ENCODE results near the gene ACTL7A. TPM values are rescaled to one million over a fixed set of nuclear protein-coding genes. Genes with fewer than 3 reads are reported as not detected.

ACTL7A gene
- total RNA-seq, 1 experiment from 2014 or later, result not detected

GRCh38 chr9:108905494-108905893 is 43.4 kb downstream of the ACTL7A start:
- no peak overlapping the region for H3K4me3 ChIP-seq (ENCODE audit: low read depth, low read length)
- BruUV-seq (replicated peaks), result no TSS peak
- H3K27ac Mint-ChIP-seq (ENCODE audit: unreplicated experiment), result no peak overlapping the region
- H3K4me1 ChIP-seq, result no peaks in the 10 kb centered on the region
- no peak overlapping the region for H3K4me3 Mint-ChIP-seq (ENCODE audit: unreplicated experiment)
- H3K9me3 Mint-ChIP-seq (ENCODE audit: unreplicated experiment), result no peaks in the 10 kb centered on the region
- no peaks in the 10 kb centered on the region for H3K27me3 ChIP-seq (replicated peaks; ENCODE audit: control insufficient read depth, insufficient read depth, low read length)
- no peak for TF ChIP-seq CTCF (IDR thresholded peaks at IDR 0.05; ENCODE audit: insufficient read depth in 1 of 2, low read depth in 1 of 2, low read length in 1 of 2, severe bottlenecking in 1 of 2, unreplicated experiment in 1 of 2)
- no peak for DNase-seq
- intact Hi-C loops (cut with micrococcal nuclease; ENCODE audit: unreplicated experiment), result no loop called here
- no peaks in the 10 kb centered on the region for H3K27me3 Mint-ChIP-seq (ENCODE audit: insufficient read depth, unreplicated experiment)
- H3K36me3 Mint-ChIP-seq (ENCODE audit: insufficient read depth, unreplicated experiment), result peaks cover 20% of the 10 kb centered on the region
- ChIA-PET CTCF (no interaction called here), POLR2A (no interaction called here)
- peaks cover 2% of the 10 kb centered on the region; the same call in 1 of the 2 replicates for H3K36me3 ChIP-seq (ENCODE audit: control insufficient read depth, insufficient read depth, low read length)
- no peaks in the 10 kb centered on the region for H3K4me1 Mint-ChIP-seq (ENCODE audit: low read depth, unreplicated experiment)
- no peaks in the 10 kb centered on the region for H3K9me3 ChIP-seq

- H3K9me3 ChIP-seq, result no peaks in the 10 kb centered on the region
- intact Hi-C loops (cut with micrococcal nuclease; ENCODE audit: unreplicated experiment), result no loop called here
- no peak for DNase-seq
- peaks cover 2% of the 10 kb centered on the region; the same call in 1 of the 2 replicates for H3K36me3 ChIP-seq (ENCODE audit: control insufficient read depth, insufficient read depth, low read length)
- TF ChIP-seq CTCF (IDR thresholded peaks at IDR 0.05; ENCODE audit: insufficient read depth in 1 of 2, low read depth in 1 of 2, low read length in 1 of 2, severe bottlenecking in 1 of 2, unreplicated experiment in 1 of 2), result no peak
- no TSS peak for BruUV-seq (replicated peaks)
- H3K4me1 ChIP-seq, result no peaks in the 10 kb centered on the region
- H3K4me3 ChIP-seq (ENCODE audit: low read depth, low read length), result no peak overlapping the region
- Mint-ChIP-seq H3K9me3 (ENCODE audit: unreplicated experiment) (no peaks in the 10 kb centered on the region), H3K4me3 (ENCODE audit: unreplicated experiment) (no peak overlapping the region), H3K36me3 (ENCODE audit: insufficient read depth, unreplicated experiment) (peaks cover 43% of the 10 kb centered on the region), H3K27ac (ENCODE audit: unreplicated experiment) (no peak overlapping the region), H3K27me3 (ENCODE audit: insufficient read depth, unreplicated experiment) (no peaks in the 10 kb centered on the region), H3K4me1 (ENCODE audit: low read depth, unreplicated experiment) (no peaks in the 10 kb centered on the region)
- CTCF ChIA-PET, result no interaction called here
- no peaks in the 10 kb centered on the region for H3K27me3 ChIP-seq (replicated peaks; ENCODE audit: control insufficient read depth, insufficient read depth, low read length)
- POLR2A ChIA-PET, result no interaction called here
These were observed 48.3 kb downstream of the ACTL7A start for GRCh38 chr9:108910402-108910801.

- intact Hi-C loops (cut with micrococcal nuclease; ENCODE audit: unreplicated experiment), result no loop called here
- CTCF ChIA-PET, result no interaction called here
- no peak for TF ChIP-seq CTCF (IDR thresholded peaks at IDR 0.05; ENCODE audit: insufficient read depth in 1 of 2, low read depth in 1 of 2, low read length in 1 of 2, severe bottlenecking in 1 of 2, unreplicated experiment in 1 of 2)
- H3K4me1 ChIP-seq, result no peaks in the 10 kb centered on the region
- Mint-ChIP-seq H3K27ac (ENCODE audit: unreplicated experiment) (no peak overlapping the region), H3K9me3 (ENCODE audit: unreplicated experiment) (no peaks in the 10 kb centered on the region), H3K4me1 (ENCODE audit: low read depth, unreplicated experiment) (no peaks in the 10 kb centered on the region), H3K36me3 (ENCODE audit: insufficient read depth, unreplicated experiment) (peaks cover 47% of the 10 kb centered on the region), H3K27me3 (ENCODE audit: insufficient read depth, unreplicated experiment) (no peaks in the 10 kb centered on the region), H3K4me3 (ENCODE audit: unreplicated experiment) (no peak overlapping the region)
- no peaks in the 10 kb centered on the region for H3K9me3 ChIP-seq
- H3K4me3 ChIP-seq (ENCODE audit: low read depth, low read length), result no peak overlapping the region
- POLR2A ChIA-PET, result no interaction called here
- H3K36me3 ChIP-seq (ENCODE audit: control insufficient read depth, insufficient read depth, low read length), result peaks cover 2% of the 10 kb centered on the region; the same call in 1 of the 2 replicates
- H3K27me3 ChIP-seq (replicated peaks; ENCODE audit: control insufficient read depth, insufficient read depth, low read length), result no peaks in the 10 kb centered on the region
- no peak for DNase-seq
- BruUV-seq (replicated peaks), result no TSS peak
These were observed 48.8 kb downstream of the ACTL7A start for GRCh38 chr9:108910914-108911313.
